SK-N-SH treated with all-trans-retinoic acid at 6 μM for 48 hours (cell line): Measurements from ENCODE around the gene SERPINB6.

ENCODE experiments used
- ATAC-seq: fragments of 200-7000 bp; cut with Tn5 transposase; 3 replicates; pipeline ENCODE4 v1.9.1; 2020; ENCODE audit warnings: mild to moderate bottlenecking, moderate library complexity
- ARNTL ChIP-seq: fragments of 450-650 bp; formaldehyde crosslinking; IDR thresholded peaks from 2 replicates; pipeline ENCODE4 v1.5.0; 2020; ENCODE audit warnings: low read depth, mild to moderate bottlenecking, moderate library complexity, borderline replicate concordance
- BACH2 ChIP-seq: fragments of 250-450 bp; sonication (Bioruptor Pico); IDR thresholded peaks from 2 replicates; pipeline ENCODE4 v1.9.0; 2021; ENCODE audit warnings: mild to moderate bottlenecking, borderline replicate concordance
- CREB5 ChIP-seq: fragments of 250-450 bp; sonication (Bioruptor Pico); IDR thresholded peaks from 2 replicates; pipeline ENCODE4 v1.5.1; 2020; ENCODE audit warnings: low read depth, mild to moderate bottlenecking, moderate library complexity
- CSDC2 ChIP-seq: fragments of 250-450 bp; sonication (Bioruptor Pico); IDR thresholded peaks from 2 replicates; pipeline ENCODE4 v1.5.0; 2020; ENCODE audit warnings: mild to moderate bottlenecking, moderate library complexity
- CSRNP3 ChIP-seq: fragments of 250-450 bp; sonication (Bioruptor Pico); IDR thresholded peaks from 2 replicates; pipeline ENCODE4 v1.5.1; 2021; ENCODE audit warnings: mild to moderate bottlenecking, moderate library complexity
- ESRRG ChIP-seq: fragments of 250-450 bp; sonication (Bioruptor Pico); IDR thresholded peaks from 2 replicates; pipeline ENCODE4 v1.6.1; 2021; ENCODE audit warnings: mild to moderate bottlenecking
- GLIS3 ChIP-seq: fragments of 250-450 bp; sonication (Bioruptor Pico); IDR thresholded peaks from 2 replicates; pipeline ENCODE4 v1.5.0; 2020; ENCODE audit warnings: mild to moderate bottlenecking, moderate library complexity
- OSR1 ChIP-seq: fragments of 250-450 bp; sonication (Bioruptor Pico); IDR thresholded peaks from 2 replicates; pipeline ENCODE4 v1.8.0; 2022; ENCODE audit warnings: moderate library complexity, mild to moderate bottlenecking, inconsistent platforms
- PATZ1 ChIP-seq: fragments of 250-450 bp; sonication (Bioruptor Pico); IDR thresholded peaks from 2 replicates; pipeline ENCODE4 v1.8.0; 2020; ENCODE audit warnings: mild to moderate bottlenecking, moderate library complexity, borderline replicate concordance
- PPARA ChIP-seq: fragments of 250-450 bp; sonication (Bioruptor Pico); IDR thresholded peaks from 2 replicates; pipeline ENCODE4 v1.5.0; 2020; ENCODE audit warnings: mild to moderate bottlenecking, borderline replicate concordance
- RARB ChIP-seq: fragments of 250-450 bp; sonication (Bioruptor Pico); IDR thresholded peaks from 2 replicates; pipeline ENCODE4 v1.8.0; 2021; ENCODE audit warnings: mild to moderate bottlenecking, moderate library complexity
- SNAI2 ChIP-seq: fragments of 250-450 bp; sonication (Bioruptor Pico); IDR thresholded peaks from 2 replicates; pipeline ENCODE4 v1.5.0; 2020; ENCODE audit warnings: mild to moderate bottlenecking, moderate library complexity
- TCF4 ChIP-seq: fragments of 250-450 bp; sonication (Bioruptor Pico); IDR thresholded peaks from 2 replicates; pipeline ENCODE4 v1.8.0; 2021; ENCODE audit warnings: mild to moderate bottlenecking, moderate library complexity, borderline replicate concordance
- TOX ChIP-seq: fragments of 250-450 bp; sonication (Bioruptor Pico); IDR thresholded peaks from 2 replicates; pipeline ENCODE4 v1.8.0; 2021; ENCODE audit warnings: mild to moderate bottlenecking, moderate library complexity, borderline replicate concordance
- TSHZ2 ChIP-seq: fragments of 250-450 bp; sonication (Bioruptor Pico); IDR thresholded peaks from 2 replicates; pipeline ENCODE4 v1.5.0; 2020; ENCODE audit warnings: mild to moderate bottlenecking, moderate library complexity
- ZC3H10 ChIP-seq: fragments of 250-450 bp; sonication (Bioruptor Pico); IDR thresholded peaks from 2 replicates; pipeline ENCODE4 v1.5.1; 2021; ENCODE audit warnings: mild to moderate bottlenecking, moderate library complexity
- ZFP3 ChIP-seq: fragments of 250-450 bp; sonication (Bioruptor Pico); IDR thresholded peaks from 2 replicates; pipeline ENCODE4 v1.5.0; 2020; ENCODE audit warnings: mild to moderate bottlenecking, moderate library complexity
- ZNF565 ChIP-seq: fragments of 450-650 bp; formaldehyde crosslinking; conservative IDR thresholded peaks from 2 replicates; pipeline ENCODE4 v1.5.0; 2020; ENCODE audit warnings: low read depth, mild to moderate bottlenecking, moderate library complexity
- ZNF70 ChIP-seq: fragments of 450-650 bp; formaldehyde crosslinking; IDR thresholded peaks from 2 replicates; pipeline ENCODE4 v1.5.0; 2020; ENCODE audit warnings: mild to moderate bottlenecking, moderate library complexity
- ZNF8 ChIP-seq: fragments of 450-650 bp; formaldehyde crosslinking; IDR thresholded peaks from 2 replicates; pipeline ENCODE4 v1.5.0; 2020; ENCODE audit warnings: mild to moderate bottlenecking, moderate library complexity

Gene SERPINB6

GRCh38 chr6:2971420-2972218, at the start of gene SERPINB6:
Gene SERPINB6 (minus strand): TSS chr6:2971567. CDS start chr6:2959332, 12,235 bp downstream.
- ATAC-seq, result peak; percentile 85
- TF ChIP-seq ZFP3 (CRISPR knock-in tag), result no peak
- no peak for TF ChIP-seq CSDC2
- TF ChIP-seq TSHZ2 (CRISPR knock-in tag), result 0 out of 2 replicates have a peak, but pooled peaks have one; percentile 21

- TF ChIP-seq ZNF70 (no peak), BACH2 (CRISPR knock-in tag) (no peak), TCF4 (CRISPR knock-in tag) (no peak), GLIS3 (CRISPR knock-in tag) (no peak), SNAI2 (CRISPR knock-in tag) (no peak), CREB5 (no peak), ZNF8 (CRISPR knock-in tag) (no peak), ESRRG (CRISPR knock-in tag) (no peak), OSR1 (CRISPR knock-in tag) (no peak), TOX (no peak), CSRNP3 (CRISPR knock-in tag) (no peak), RARB (CRISPR knock-in tag) (no peak), ZC3H10 (CRISPR knock-in tag) (no peak), ZFP3 (CRISPR knock-in tag) (no peak), PPARA (no peak), TSHZ2 (CRISPR knock-in tag) (no peak), ZNF565 (CRISPR knock-in tag) (no peak), ARNTL (CRISPR knock-in tag) (no peak)
- TF ChIP-seq, all 23 proteins: peak for 0
- no peak for ATAC-seq
Measured at GRCh38 chr6:3019749-3020320, 48.5 kb upstream of the SERPINB6 start.

GRCh38 chr6:3019065-3019464, 47.7 kb upstream of the SERPINB6 start:
- no peak for ATAC-seq
- no peak for TF ChIP-seq ARNTL (CRISPR knock-in tag)
- TF ChIP-seq RARB (CRISPR knock-in tag), result no peak
- TF ChIP-seq ZNF8 (CRISPR knock-in tag), result no peak
- TF ChIP-seq BACH2 (CRISPR knock-in tag), result no peak
- TF ChIP-seq OSR1 (CRISPR knock-in tag), result no peak
- TF ChIP-seq PATZ1 (CRISPR knock-in tag), result no peak
- no peak for TF ChIP-seq SNAI2 (CRISPR knock-in tag)
- TF ChIP-seq ZFP3 (CRISPR knock-in tag), result no peak
- TF ChIP-seq ESRRG (CRISPR knock-in tag), result no peak
- no peak for TF ChIP-seq ZNF70
- no peak for TF ChIP-seq ZNF565 (CRISPR knock-in tag)
- TF ChIP-seq TSHZ2 (CRISPR knock-in tag), result no peak
- no peak for TF ChIP-seq TCF4 (CRISPR knock-in tag)
